HG02588 (cell line): ENCODE results near the gene STOM.
"Not testable (repeated sequence)": the region's sequence is repeated elsewhere in the genome, so short reads cannot be mapped to it uniquely, and the experiment has no call there.

Source experiments
- ATAC-seq: cut with Tn5 transposase; IDR thresholded peaks from one replicate; pipeline ENCODE4 v1.9.1; 2021; ENCODE audit warnings: mild to moderate bottlenecking, moderate library complexity; ENCODE audit not compliant: unreplicated experiment

The STOM gene

GRCh38 chr9:121303456-121304451 lies 66.3 kb downstream of the STOM start:
- no peak for ATAC-seq

- no peak for ATAC-seq
These were observed 67.3 kb downstream of the STOM start for GRCh38 chr9:121302786-121303185.

- no peak for ATAC-seq
These were observed 67.7 kb downstream of the STOM start for GRCh38 chr9:121302341-121302740.

GRCh38 chr9:121301881-121302286 lies 68.2 kb downstream of the STOM start:
- ATAC-seq = no peak

- no peak for ATAC-seq
These were observed 69.5 kb downstream of the STOM start for GRCh38 chr9:121300283-121301119.

GRCh38 chr9:121299467-121300282 lies 70.4 kb downstream of the STOM start:
- ATAC-seq = no peak

GRCh38 chr9:121298689-121299466 lies 71.2 kb downstream of the STOM start:
- ATAC-seq = no peak

- no peak for ATAC-seq
These were observed 72.0 kb downstream of the STOM start for GRCh38 chr9:121298016-121298538.

- no peak for ATAC-seq
These were observed 72.7 kb downstream of the STOM start for GRCh38 chr9:121297389-121297788.

GRCh38 chr9:121296213-121297127 lies 73.6 kb downstream of the STOM start:
- no peak for ATAC-seq

- no peak for ATAC-seq
These were observed 74.3 kb downstream of the STOM start for GRCh38 chr9:121295662-121296191.

GRCh38 chr9:121294866-121295661 lies 75.0 kb downstream of the STOM start:
- ATAC-seq = no peak

- no peak for ATAC-seq
These were observed 75.8 kb downstream of the STOM start for GRCh38 chr9:121294151-121294743.

GRCh38 chr9:121292801-121293241 lies 77.2 kb downstream of the STOM start:
- ATAC-seq = no peak

- ATAC-seq = no peak
These were observed 78.0 kb downstream of the STOM start for GRCh38 chr9:121292051-121292450.

- not testable (repeated sequence) for ATAC-seq
These were observed 78.5 kb downstream of the STOM start for GRCh38 chr9:121291536-121291935.

- no peak for ATAC-seq
These were observed 80.2 kb downstream of the STOM start for GRCh38 chr9:121289772-121290370.
